Central memory CD8-positive, alpha-beta T cell (primary cell): ENCODE data around the gene ABCA2.
A peak's percentile ranks its signal among the peaks of the same experiment; 100 is the strongest.
"Not testable (repeated sequence)": the region's sequence is repeated elsewhere in the genome, so short reads cannot be mapped to it uniquely, and the experiment has no call there.

Experiments used
- ATAC-seq: fragments of 150-1000 bp; cut with Tn5 transposase; replicated peaks from 2 replicates; pipeline ENCODE4 v1.10.0; 2022; ENCODE audit warnings: mild to moderate bottlenecking, moderate FRiP score, moderate number of reproducible peaks; ENCODE audit not compliant: poor library complexity, severe bottlenecking; ENCODE audit errors: extremely low read depth
- DNase-seq, 2 donors: peaks; one replicate each; pipeline ENCODE4 v3.0.0; 2021; ENCODE audit warnings: low spot score in 2 of 2
- H3K27ac Mint-ChIP-seq: one replicate; pipeline ENCODE4 v1.8.0; 2022; ENCODE audit warnings: low read depth, mild to moderate bottlenecking, moderate library complexity, mixed read lengths
- H3K27me3 Mint-ChIP-seq: one replicate; pipeline ENCODE4 v1.8.0; 2022; ENCODE audit warnings: mixed read lengths
- H3K36me3 Mint-ChIP-seq: one replicate; pipeline ENCODE4 v1.8.0; 2022; ENCODE audit warnings: mild to moderate bottlenecking, moderate library complexity, mixed read lengths; ENCODE audit not compliant: insufficient read depth
- H3K4me1 Mint-ChIP-seq: one replicate; pipeline ENCODE4 v1.8.0; 2022; ENCODE audit warnings: mixed read lengths
- H3K4me3 Mint-ChIP-seq: one replicate; pipeline ENCODE4 v1.8.0; 2022; ENCODE audit warnings: mild to moderate bottlenecking, moderate library complexity, mixed read lengths
- H3K9me3 Mint-ChIP-seq: one replicate; pipeline ENCODE4 v1.8.0; 2022; ENCODE audit warnings: mixed read lengths

Gene ABCA2

GRCh38 chr9:137011156-137011555 is 16.9 kb downstream of the ABCA2 start:
- peaks cover 11% of the 10 kb centered on the region for H3K36me3 Mint-ChIP-seq
- H3K27ac Mint-ChIP-seq = no peak overlapping the region
- peaks cover 6% of the 10 kb centered on the region for H3K4me1 Mint-ChIP-seq
- ATAC-seq (no peak), DNase-seq (no peak)
- H3K4me3 Mint-ChIP-seq = no peak overlapping the region
- H3K27me3 Mint-ChIP-seq = no peaks in the 10 kb centered on the region
- H3K9me3 Mint-ChIP-seq = no peaks in the 10 kb centered on the region

GRCh38 chr9:137009938-137010732 is 17.9 kb downstream of the ABCA2 start:
- ATAC-seq (no peak), DNase-seq (no peak)
- Mint-ChIP-seq H3K36me3 (peaks cover 11% of the 10 kb centered on the region), H3K27ac (no peak overlapping the region), H3K27me3 (no peaks in the 10 kb centered on the region), H3K4me3 (no peak overlapping the region), H3K4me1 (peaks cover 8% of the 10 kb centered on the region), H3K9me3 (no peaks in the 10 kb centered on the region)

GRCh38 chr9:137009217-137009616 is 18.8 kb downstream of the ABCA2 start:
- Mint-ChIP-seq H3K27ac (no peak overlapping the region), H3K4me3 (no peak overlapping the region), H3K9me3 (no peaks in the 10 kb centered on the region), H3K27me3 (no peaks in the 10 kb centered on the region), H3K4me1 (peaks cover 17% of the 10 kb centered on the region), H3K36me3 (peaks cover 11% of the 10 kb centered on the region)
- ATAC-seq = no peak
- no peak for DNase-seq

GRCh38 chr9:137008312-137008711 is 19.7 kb downstream of the ABCA2 start:
- DNase-seq = no peak
- Mint-ChIP-seq H3K4me3 (no peak overlapping the region), H3K27me3 (no peaks in the 10 kb centered on the region), H3K36me3 (peaks cover 11% of the 10 kb centered on the region), H3K27ac (no peak overlapping the region), H3K4me1 (peaks cover 17% of the 10 kb centered on the region), H3K9me3 (no peaks in the 10 kb centered on the region)
- no peak for ATAC-seq

- Mint-ChIP-seq H3K9me3 (no peaks in the 10 kb centered on the region), H3K4me3 (no peak overlapping the region), H3K36me3 (peaks cover 11% of the 10 kb centered on the region), H3K27me3 (no peaks in the 10 kb centered on the region), H3K27ac (no peak overlapping the region), H3K4me1 (peaks cover 17% of the 10 kb centered on the region)
- ATAC-seq (no peak), DNase-seq (no peak)
These were observed 20.2 kb downstream of the ABCA2 start for GRCh38 chr9:137007816-137008270.

GRCh38 chr9:137007108-137007815 is 20.8 kb downstream of the ABCA2 start:
- no peak overlapping the region for H3K4me3 Mint-ChIP-seq
- no peak for DNase-seq
- H3K27me3 Mint-ChIP-seq = no peaks in the 10 kb centered on the region
- no peak for ATAC-seq
- no peaks in the 10 kb centered on the region for H3K9me3 Mint-ChIP-seq
- H3K36me3 Mint-ChIP-seq = peaks cover 12% of the 10 kb centered on the region
- peaks cover 17% of the 10 kb centered on the region for H3K4me1 Mint-ChIP-seq
- no peak overlapping the region for H3K27ac Mint-ChIP-seq

GRCh38 chr9:137006116-137007003 is 21.7 kb downstream of the ABCA2 start:
- no peak for DNase-seq
- ATAC-seq = no peak
- Mint-ChIP-seq H3K36me3 (peaks cover 9% of the 10 kb centered on the region), H3K4me3 (no peak overlapping the region), H3K27me3 (no peaks in the 10 kb centered on the region), H3K27ac (peak overlapping the region; percentile 49), H3K4me1 (peaks cover 17% of the 10 kb centered on the region), H3K9me3 (no peaks in the 10 kb centered on the region)

- Mint-ChIP-seq H3K27ac (peak overlapping the region; percentile 32), H3K4me1 (peaks cover 29% of the 10 kb centered on the region)
- not testable (repeated sequence) for H3K36me3 Mint-ChIP-seq, H3K27me3 Mint-ChIP-seq, H3K9me3 Mint-ChIP-seq, ATAC-seq, H3K4me3 Mint-ChIP-seq, DNase-seq
These were observed 23.8 kb downstream of the ABCA2 start for GRCh38 chr9:137004285-137004684.

- ATAC-seq = no peak
- H3K36me3 Mint-ChIP-seq = peaks cover 14% of the 10 kb centered on the region
- peaks cover 39% of the 10 kb centered on the region for H3K4me1 Mint-ChIP-seq
- no peak overlapping the region for H3K27ac Mint-ChIP-seq
- no peaks in the 10 kb centered on the region for H3K27me3 Mint-ChIP-seq
- no peak for DNase-seq
- no peaks in the 10 kb centered on the region for H3K9me3 Mint-ChIP-seq
- H3K4me3 Mint-ChIP-seq = no peak overlapping the region
These were observed 25.4 kb downstream of the ABCA2 start for GRCh38 chr9:137002646-137003041.

- H3K36me3 Mint-ChIP-seq = peaks cover 16% of the 10 kb centered on the region
- DNase-seq (no peak), ATAC-seq (no peak)
- H3K27me3 Mint-ChIP-seq = no peaks in the 10 kb centered on the region
- H3K4me3 Mint-ChIP-seq = no peak overlapping the region
- no peak overlapping the region for H3K27ac Mint-ChIP-seq
- no peaks in the 10 kb centered on the region for H3K9me3 Mint-ChIP-seq
- H3K4me1 Mint-ChIP-seq = peaks cover 43% of the 10 kb centered on the region
These were observed 26.0 kb downstream of the ABCA2 start for GRCh38 chr9:137001857-137002645.

GRCh38 chr9:137000177-137000930 is 27.7 kb downstream of the ABCA2 start:
- peak overlapping the region; percentile 60 for H3K4me3 Mint-ChIP-seq
- DNase-seq = no peak
- ATAC-seq = peak; percentile 49
- H3K36me3 Mint-ChIP-seq = peaks cover 20% of the 10 kb centered on the region
- peaks cover 45% of the 10 kb centered on the region for H3K4me1 Mint-ChIP-seq
- no peaks in the 10 kb centered on the region for H3K9me3 Mint-ChIP-seq
- no peaks in the 10 kb centered on the region for H3K27me3 Mint-ChIP-seq
- peak overlapping the region; percentile 80 for H3K27ac Mint-ChIP-seq
